ENCODE data around the gene EGLN1.

GRCh38 chr1:231340328-231341013, 81.6 kb downstream of the EGLN1 start:
- TF ChIP-seq CTCF (IDR thresholded peaks at IDR 0.05) (no peak), ZFX (IDR thresholded peaks at IDR 0.05; ENCODE audit: borderline replicate concordance) (no peak)

Data from 22Rv1 (cell line).